ENCODE data around the gene MS4A3.
"Not testable (repeated sequence)": the region's sequence is repeated elsewhere in the genome, so short reads cannot be mapped to it uniquely, and the experiment has no call there.

The MS4A3 gene

GRCh38 chr11:60056349-60056969 lies at the start of gene MS4A3:
TSS of gene MS4A3 (plus strand) at chr11:60056665. CDS start at chr11:60061161, 4,496 bp downstream.
- DNase-seq, result no peak

GRCh38 chr11:60016881-60017280 lies 39.6 kb upstream of the MS4A3 start, which contains the start of gene OOSP4B:
TSS of gene OOSP4B (plus strand) at chr11:60017181.
- DNase-seq, result no peak

GRCh38 chr11:60018058-60018457 lies 38.4 kb upstream of the MS4A3 start:
- no peak for DNase-seq

- not testable (repeated sequence) for DNase-seq
Observed at GRCh38 chr11:60020376-60020775, 36.1 kb upstream of the MS4A3 start.

GRCh38 chr11:60029015-60029632 lies 27.3 kb upstream of the MS4A3 start:
- DNase-seq, result no peak

- no peak for DNase-seq
Observed at GRCh38 chr11:60040109-60040508, 16.4 kb upstream of the MS4A3 start, which contains the start of gene OOSP2. TSS of gene OOSP2 (plus strand) at chr11:60040409. CDS start at chr11:60040460, 51 bp downstream.

GRCh38 chr11:60050422-60050821 lies 6.0 kb upstream of the MS4A3 start:
- not testable (repeated sequence) for DNase-seq

GRCh38 chr11:60050839-60051238 lies 5.6 kb upstream of the MS4A3 start:
- not testable (repeated sequence) for DNase-seq

GRCh38 chr11:60059052-60059451 lies 2.6 kb downstream of the MS4A3 start:
- DNase-seq, result no peak

GRCh38 chr11:60059521-60060240 lies 3.2 kb downstream of the MS4A3 start:
- DNase-seq, result no peak

GRCh38 chr11:60064111-60064510 lies 7.6 kb downstream of the MS4A3 start:
- no peak for DNase-seq

- no peak for DNase-seq
Observed at GRCh38 chr11:60065801-60066200, 9.3 kb downstream of the MS4A3 start.

- no peak for DNase-seq
Observed at GRCh38 chr11:60069450-60069849, 13.0 kb downstream of the MS4A3 start.

- DNase-seq, result not testable (repeated sequence)
Observed at GRCh38 chr11:60071644-60072043, 15.2 kb downstream of the MS4A3 start.

GRCh38 chr11:60077216-60077817 lies 20.9 kb downstream of the MS4A3 start:
- DNase-seq, result no peak

GRCh38 chr11:60077981-60078380 lies 21.5 kb downstream of the MS4A3 start:
- DNase-seq, result no peak

- DNase-seq, result no peak
Observed at GRCh38 chr11:60078745-60079144, 22.3 kb downstream of the MS4A3 start.

GRCh38 chr11:60080535-60080934 lies 24.1 kb downstream of the MS4A3 start:
- no peak for DNase-seq

- no peak for DNase-seq
Observed at GRCh38 chr11:60084631-60085273, 28.3 kb downstream of the MS4A3 start.

- no peak for DNase-seq
Observed at GRCh38 chr11:60085909-60086308, 29.4 kb downstream of the MS4A3 start.

GRCh38 chr11:60087239-60087638 lies 30.8 kb downstream of the MS4A3 start:
- no peak for DNase-seq

- DNase-seq, result no peak
Observed at GRCh38 chr11:60088364-60088763, 31.9 kb downstream of the MS4A3 start, which contains the start of gene MS4A2. TSS of gene MS4A2 (plus strand) at chr11:60088664. CDS start at chr11:60088766, 102 bp downstream.
